NCI-H1092 (cell line): ENCODE results near the gene SOWAHA.
"Not testable (repeated sequence)": the region's sequence is repeated elsewhere in the genome, so short reads cannot be mapped to it uniquely, and the experiment has no call there.

Source experiments
- DNase-seq: peaks from one replicate; lab custom pipeline; 2025; lab: John Stamatoyannopoulos, UW

The SOWAHA gene

GRCh38 chr5:132777209-132778069, 35.7 kb upstream of the SOWAHA start, which contains the start of gene SEPTIN8:
Gene SEPTIN8, minus strand, starts transcription at chr5:132777239. Its CDS starts 102 bp downstream, at chr5:132777137.
- DNase-seq = no peak

GRCh38 chr5:132778129-132778528, 35.0 kb upstream of the SOWAHA start:
- no peak for DNase-seq

DNA sequence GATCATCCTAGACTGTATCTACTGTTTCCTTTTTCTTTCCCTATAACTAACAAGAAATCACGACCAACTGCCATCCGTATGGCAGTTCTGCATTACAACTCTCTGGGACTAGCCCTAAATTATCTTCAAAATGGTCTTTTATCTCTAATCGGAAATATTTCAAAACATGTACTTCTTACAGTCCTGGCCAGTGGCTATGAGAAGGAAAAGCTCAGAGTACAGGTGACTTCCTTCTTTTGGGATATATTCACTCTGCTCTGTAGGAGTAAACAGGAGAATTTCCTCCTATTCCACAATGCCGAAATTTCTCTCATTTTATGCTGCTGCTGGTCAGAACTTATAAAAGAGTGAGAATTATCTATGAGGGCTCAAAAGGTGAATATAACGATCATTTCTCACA, 34.2 kb upstream of the SOWAHA start:
- no peak for DNase-seq

DNA sequence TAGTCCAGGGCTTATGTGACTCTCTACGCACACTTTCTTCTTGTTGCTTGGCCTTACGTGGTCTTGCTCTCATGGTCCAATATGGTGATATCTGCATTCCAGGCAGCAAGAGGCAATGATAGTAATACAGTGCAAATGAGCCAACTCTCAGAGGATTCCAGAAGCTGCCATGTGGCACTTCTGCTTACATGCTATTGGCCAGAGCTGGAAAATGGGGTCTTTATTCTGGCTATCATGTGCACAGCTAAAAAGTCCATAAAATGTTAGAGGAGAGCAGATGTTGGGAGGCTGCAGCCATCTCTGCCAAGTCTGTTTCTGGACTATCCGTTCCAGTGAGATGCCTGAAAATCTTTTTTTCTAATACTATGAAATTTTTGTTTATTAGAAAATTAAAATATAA, 33.1 kb upstream of the SOWAHA start:
- no peak for DNase-seq

GRCh38 chr5:132780577-132780976, 32.5 kb upstream of the SOWAHA start:
- no peak for DNase-seq

DNA sequence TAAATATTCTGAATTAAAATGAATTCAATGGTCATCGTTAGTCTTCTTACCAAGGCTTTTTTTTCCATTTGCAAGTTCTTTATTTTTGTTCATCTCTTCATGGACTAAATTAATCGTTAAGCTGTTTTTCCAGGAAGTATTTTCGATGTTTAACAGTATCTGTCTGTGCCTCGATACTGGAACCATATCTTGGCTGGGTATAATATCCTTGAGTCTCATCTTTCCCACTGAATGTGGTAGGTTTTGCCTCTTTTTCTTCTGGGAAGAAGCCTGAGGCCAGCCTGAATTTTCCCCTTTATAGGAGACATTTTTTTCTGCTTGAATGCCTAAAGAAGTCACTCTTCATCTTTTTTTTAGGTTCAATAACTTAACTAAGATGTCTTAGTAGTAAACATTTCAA, 32.1 kb upstream of the SOWAHA start:
- no peak for DNase-seq

GRCh38 chr5:132782101-132782500, 31.0 kb upstream of the SOWAHA start:
- no peak for DNase-seq

DNA sequence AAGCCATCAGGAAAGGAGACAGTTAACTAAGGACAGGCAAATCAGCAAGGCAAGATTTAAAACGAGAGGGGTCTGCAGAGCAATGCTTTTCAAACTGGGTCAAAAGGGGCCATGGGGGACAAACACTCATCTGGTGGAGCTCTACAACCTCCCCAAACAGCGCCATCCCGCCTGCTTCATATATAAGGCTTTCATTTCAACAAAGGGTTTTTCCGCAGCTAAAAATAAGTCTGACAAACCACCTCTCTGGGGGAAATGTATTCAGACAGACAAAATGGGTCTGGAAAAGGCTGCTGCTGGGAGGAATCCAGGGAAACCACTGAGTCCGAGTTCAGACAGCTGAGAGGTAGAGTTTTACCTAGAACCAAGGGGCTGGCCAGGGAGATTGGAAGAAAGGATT, 27.7 kb upstream of the SOWAHA start:
- DNase-seq = no peak

GRCh38 chr5:132785864-132786263, 27.2 kb upstream of the SOWAHA start:
- DNase-seq = no peak

DNA sequence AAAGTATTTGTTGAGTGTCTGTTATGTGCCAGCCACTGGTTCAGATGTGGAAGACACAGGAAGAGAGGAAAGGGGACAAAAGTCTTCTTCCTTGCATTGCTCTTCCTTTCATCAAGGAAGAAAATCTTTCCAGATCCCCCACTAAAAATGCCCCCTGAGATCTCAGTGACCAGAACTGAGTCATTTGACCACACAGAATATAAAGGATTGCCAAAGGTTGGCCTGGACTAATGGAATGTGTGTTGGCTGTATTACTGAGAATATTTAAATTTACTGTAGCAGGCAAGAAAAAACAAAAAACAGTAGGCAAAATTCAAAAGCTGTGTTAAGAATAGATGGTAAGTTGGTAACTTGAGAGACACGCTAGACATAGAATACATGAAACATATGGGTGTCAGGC, 26.0 kb upstream of the SOWAHA start:
- no peak for DNase-seq

GRCh38 chr5:132788508-132788907, 24.6 kb upstream of the SOWAHA start:
- DNase-seq = no peak

DNA sequence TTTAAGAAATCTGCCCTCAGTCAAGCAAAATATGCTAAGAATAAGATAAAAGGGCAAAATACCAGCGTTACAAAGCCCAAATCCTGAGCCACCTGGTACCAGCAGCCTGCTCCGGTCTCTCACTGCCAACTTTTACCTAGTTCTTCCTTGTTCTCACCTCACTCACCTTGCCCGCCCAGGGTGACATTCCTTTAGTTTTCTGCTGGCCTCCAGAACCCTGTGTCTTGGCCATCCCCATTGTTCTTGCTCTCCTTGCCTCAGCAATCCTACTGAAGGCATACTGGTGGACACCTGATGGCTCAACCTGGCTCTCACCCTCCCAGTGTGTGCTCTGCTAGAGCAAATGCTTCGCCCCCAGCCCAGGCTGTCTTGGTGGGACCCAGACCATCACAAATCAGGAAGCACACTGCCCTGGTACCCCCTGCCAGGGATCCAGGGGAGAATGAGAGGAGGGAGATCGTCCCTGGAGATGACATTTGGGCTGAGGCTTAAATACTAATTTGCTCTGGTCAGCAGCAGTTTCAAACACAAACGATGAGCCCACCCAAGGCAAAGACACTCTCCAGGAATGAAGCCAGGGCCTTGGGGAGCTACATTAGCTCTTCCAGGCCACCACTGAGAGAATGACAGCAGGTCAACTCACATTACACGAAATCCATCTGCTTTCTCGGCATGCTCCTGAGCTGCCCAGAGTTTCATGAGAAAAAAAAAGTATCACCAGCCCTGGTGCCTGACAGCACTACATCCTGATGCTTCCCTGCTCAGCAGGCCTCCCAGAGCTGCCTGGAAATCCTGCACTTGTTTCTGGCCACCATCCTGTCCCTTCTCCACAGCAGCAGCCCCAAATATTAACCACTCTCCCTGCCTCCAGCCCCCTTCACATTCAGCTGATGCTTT, 23.9 kb upstream of the SOWAHA start:
- no peak for DNase-seq

DNA sequence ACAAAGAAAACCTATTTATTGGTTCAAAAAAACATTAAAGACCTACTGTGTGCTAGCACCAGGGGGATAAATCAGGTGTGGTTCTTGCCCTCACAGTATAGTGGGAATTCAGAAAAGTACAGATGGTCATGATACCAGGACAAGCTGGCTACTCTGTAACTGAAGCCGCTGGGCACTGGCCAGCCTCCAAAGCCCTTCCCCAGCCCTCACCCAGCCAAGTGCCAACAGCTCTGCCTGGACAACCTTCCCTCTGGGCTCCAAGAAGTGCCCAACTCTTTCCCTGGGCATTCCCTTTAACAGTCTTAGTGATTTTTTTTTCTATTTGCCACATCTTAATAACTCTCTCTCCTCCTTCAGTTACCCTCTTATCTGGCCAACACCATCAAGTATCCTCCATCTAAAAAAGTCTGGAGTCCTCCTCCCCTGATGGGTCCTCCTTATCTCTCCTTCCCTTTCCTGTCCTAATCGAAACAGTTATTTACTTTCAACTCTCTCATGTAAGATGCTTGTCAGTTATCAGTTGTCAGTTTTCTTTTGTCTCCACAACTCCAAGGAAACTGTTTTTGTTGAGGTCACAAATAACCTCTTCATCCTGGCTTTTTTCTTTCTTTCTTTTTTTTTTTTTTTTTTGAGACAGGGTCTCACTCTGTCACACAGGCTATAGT, 22.8 kb upstream of the SOWAHA start:
- DNase-seq = no peak

DNA sequence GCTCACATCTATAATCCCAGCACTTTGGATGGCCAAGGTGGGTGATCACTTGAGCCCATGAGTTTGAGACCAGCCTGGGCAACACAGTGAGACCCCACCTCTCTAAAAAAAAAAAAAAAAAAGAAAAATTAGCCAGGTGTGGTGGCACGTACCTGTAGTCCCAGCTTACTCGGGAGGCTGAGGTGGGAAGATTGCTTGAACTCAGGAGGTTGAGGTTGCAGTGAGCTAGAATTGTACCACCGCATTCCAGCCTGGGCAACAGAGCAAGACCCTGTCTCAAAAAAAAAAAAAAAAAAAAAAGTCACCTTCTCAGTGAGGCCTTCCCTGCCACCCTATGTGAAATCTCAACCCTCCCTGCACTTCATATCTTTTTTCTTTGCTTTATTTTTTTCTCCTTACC, 22.1 kb upstream of the SOWAHA start:
- DNase-seq = no peak

GRCh38 chr5:132797651-132798050, 15.5 kb upstream of the SOWAHA start:
- no peak for DNase-seq

- DNase-seq = no peak
Measured at GRCh38 chr5:132799392-132799791, 13.7 kb upstream of the SOWAHA start.

DNA sequence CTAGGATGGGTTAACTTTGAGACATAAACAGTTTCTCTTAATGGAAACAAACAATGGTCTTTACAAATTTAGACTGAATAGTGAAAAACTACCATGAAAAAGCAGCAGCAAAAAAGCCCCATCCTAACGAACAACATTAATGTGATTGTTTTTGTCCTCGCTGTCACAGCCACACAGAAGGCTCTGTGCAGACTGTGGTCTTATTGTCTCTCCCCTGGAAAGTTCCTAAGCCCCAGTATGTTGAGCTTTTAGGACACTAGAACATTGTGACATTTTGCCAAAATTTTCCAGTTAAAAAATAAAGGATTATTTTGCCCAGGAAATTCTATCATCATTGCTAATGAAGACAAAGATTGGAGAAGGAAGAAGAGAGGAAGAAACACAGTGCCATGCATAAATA, 12.6 kb upstream of the SOWAHA start:
- no peak for DNase-seq

DNA sequence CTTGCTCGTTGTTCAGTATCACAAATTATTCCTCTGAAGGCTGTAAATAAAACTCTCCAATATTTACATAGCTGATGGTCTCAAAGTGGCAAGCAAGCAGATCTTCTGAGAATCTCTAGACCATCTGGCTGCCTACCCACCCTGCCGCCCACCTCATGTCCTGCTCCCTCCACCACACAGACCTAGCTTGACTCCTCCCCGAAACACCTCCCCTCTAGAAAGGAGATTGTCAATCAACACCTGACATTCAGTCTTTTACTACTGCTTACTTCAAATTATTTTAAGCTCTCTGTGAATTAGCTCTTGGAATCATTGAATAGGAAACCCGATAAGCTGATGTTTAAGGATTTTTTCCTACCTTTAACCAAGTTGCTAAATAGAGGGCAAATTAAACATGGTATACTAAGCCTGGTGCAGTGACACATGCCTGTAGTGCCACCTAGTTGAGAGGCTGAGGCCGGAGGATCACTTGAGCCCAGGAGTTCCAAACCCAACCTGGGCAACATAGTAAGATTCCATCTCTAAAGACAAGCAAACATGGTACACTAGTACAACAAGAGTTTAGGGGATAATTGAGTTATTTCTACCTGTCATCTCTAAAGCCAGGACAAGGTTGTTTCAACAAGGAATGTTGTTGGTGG, 10.9 kb upstream of the SOWAHA start:
- no peak for DNase-seq

- DNase-seq = not testable (repeated sequence)
Measured at GRCh38 chr5:132802685-132803066, 10.4 kb upstream of the SOWAHA start.

GRCh38 chr5:132804219-132804618, 8.9 kb upstream of the SOWAHA start:
- DNase-seq = not testable (repeated sequence)

GRCh38 chr5:132805872-132806271, 7.2 kb upstream of the SOWAHA start:
- not testable (repeated sequence) for DNase-seq

- not testable (repeated sequence) for DNase-seq
Measured at GRCh38 chr5:132806804-132807162, 6.3 kb upstream of the SOWAHA start.
